ENCODE data around the gene SLC13A1.

DNA sequence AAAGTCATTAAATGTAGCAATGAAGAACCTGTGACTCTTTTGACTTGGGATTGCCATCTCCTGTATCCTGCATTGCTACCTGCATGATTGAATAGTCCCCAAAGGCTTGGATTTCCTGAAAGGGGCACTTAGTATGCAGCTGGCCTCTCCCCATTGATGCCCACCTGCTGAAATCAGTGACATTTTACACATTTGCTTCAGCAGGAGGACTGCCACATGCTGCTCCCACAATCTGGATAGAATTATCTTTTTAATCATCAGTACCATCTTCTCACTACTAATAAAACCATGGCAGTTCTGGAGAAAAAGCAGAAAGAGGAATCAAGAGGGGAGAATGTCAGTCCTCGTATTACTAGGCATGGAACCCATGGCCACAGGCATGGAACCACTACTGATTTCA is 67.8 kb downstream of the SLC13A1 start:
- TF ChIP-seq POLR2A (IDR thresholded peaks at IDR 0.05): no peak
- TF ChIP-seq, protein P1, sequence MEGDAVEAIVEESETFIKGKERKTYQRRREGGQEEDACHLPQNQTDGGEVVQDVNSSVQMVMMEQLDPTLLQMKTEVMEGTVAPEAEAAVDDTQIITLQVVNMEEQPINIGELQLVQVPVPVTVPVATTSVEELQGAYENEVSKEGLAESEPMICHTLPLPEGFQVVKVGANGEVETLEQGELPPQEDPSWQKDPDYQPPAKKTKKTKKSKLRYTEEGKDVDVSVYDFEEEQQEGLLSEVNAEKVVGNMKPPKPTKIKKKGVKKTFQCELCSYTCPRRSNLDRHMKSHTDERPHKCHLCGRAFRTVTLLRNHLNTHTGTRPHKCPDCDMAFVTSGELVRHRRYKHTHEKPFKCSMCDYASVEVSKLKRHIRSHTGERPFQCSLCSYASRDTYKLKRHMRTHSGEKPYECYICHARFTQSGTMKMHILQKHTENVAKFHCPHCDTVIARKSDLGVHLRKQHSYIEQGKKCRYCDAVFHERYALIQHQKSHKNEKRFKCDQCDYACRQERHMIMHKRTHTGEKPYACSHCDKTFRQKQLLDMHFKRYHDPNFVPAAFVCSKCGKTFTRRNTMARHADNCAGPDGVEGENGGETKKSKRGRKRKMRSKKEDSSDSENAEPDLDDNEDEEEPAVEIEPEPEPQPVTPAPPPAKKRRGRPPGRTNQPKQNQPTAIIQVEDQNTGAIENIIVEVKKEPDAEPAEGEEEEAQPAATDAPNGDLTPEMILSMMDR (IDR thresholded peaks at IDR 0.05 in 4 of 5, conservative IDR thresholded peaks at IDR 0.05 in 1 of 5): no peak
